22Rv1 (cell line): ENCODE data around the gene FTCD.

Experiments used
- H3K27ac ChIP-seq: fragments of 450-650 bp; 2 replicates; pipeline ENCODE4 v1.5.1; 2017
- ZFX ChIP-seq: fragments of 450-650 bp; IDR thresholded peaks from 2 replicates; pipeline ENCODE4 v1.6.1; 2017; ENCODE audit warnings: antibody characterized with exemption, borderline replicate concordance
- TF ChIP-seq, protein P1 (sequence below): fragments of 450-650 bp; IDR thresholded peaks from 2 replicates; pipeline ENCODE4 v1.5.1; 2017; ENCODE audit warnings: mild to moderate bottlenecking

The FTCD gene

DNA sequence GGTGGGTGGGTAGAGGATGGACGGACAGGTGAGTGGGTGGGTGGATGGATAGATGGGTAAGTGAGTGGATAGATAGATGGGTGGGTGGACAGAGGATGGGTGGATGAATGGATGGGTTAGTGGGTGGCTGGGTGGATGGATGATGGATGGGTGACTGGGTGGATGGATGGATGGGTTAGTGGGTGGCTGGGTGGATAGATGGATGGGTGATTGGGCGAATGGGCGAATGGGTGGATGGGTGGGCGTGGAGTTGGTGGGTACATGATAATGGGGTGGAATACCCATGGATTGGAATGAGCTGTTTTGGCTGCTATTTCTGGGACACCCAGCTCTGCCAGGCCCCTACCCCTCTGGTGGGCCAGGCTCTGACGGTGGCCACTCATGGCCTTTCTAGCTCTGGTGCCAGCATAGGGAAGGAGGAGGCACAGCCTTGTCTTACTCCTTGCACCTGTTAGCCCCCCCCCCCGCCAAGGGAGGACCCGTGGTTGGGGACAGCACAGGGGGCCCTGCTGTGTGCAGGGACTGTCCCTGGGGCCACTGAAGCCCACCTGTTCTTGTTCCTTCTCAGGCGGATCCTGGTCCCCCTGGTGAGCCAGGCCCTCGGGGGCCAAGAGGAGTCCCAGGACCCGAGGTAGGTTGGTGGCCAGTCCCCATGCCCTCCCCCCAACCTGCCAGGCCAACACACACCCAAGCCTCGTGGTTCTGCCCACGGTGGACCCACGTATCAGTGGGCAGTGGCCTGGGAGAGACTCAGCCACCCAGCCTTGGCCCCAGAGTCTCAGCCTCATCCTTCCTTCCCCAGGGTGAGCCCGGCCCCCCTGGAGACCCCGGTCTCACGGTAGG, 31.1 kb downstream of the FTCD start:
- no peak overlapping the region for H3K27ac ChIP-seq
- no peak for TF ChIP-seq ZFX
- TF ChIP-seq, protein P1, sequence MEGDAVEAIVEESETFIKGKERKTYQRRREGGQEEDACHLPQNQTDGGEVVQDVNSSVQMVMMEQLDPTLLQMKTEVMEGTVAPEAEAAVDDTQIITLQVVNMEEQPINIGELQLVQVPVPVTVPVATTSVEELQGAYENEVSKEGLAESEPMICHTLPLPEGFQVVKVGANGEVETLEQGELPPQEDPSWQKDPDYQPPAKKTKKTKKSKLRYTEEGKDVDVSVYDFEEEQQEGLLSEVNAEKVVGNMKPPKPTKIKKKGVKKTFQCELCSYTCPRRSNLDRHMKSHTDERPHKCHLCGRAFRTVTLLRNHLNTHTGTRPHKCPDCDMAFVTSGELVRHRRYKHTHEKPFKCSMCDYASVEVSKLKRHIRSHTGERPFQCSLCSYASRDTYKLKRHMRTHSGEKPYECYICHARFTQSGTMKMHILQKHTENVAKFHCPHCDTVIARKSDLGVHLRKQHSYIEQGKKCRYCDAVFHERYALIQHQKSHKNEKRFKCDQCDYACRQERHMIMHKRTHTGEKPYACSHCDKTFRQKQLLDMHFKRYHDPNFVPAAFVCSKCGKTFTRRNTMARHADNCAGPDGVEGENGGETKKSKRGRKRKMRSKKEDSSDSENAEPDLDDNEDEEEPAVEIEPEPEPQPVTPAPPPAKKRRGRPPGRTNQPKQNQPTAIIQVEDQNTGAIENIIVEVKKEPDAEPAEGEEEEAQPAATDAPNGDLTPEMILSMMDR = no peak

DNA sequence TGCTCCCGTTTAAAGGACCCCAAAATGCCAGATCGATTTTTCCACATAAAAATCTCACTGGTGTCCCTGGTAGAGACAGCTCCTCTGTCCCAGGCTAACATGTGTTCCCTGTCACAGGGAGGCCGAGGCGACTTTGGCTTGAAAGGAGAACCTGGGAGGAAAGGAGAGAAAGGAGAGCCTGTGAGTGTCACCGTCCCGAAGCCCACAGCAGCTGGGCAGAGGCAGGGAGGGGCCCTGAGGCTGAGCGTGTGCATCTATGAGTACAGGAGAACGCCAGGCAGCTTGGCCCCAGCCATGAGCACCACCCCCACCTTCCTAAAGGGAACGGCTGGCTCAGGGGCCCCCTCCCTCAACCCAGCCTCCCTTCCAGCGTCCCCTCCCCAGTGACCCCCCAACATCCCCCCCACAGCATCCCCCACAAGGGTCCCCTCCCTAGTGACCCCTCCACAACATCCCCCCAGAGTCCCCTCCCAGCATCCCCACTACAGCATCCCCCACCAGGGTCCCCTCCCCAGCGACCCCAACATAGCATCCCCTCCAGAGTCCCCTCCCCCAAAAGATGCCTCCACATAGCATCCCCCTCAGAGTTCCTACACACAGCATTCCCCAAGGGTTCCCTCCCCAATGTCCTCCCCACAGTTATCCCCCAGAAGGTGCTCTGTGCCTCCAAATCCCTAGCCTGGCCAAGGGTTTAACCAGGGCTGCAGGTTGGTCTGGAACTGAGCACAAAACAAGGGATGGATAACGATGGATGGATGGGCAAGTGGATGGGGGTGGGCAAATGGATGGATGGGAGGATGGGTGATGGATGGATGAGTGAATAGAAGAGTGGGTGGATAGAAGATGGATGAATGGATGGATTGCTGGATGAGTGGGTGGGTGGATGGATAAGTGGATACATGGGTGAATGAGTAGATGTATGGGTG, 32.4 kb downstream of the FTCD start:
- H3K27ac ChIP-seq = no peak overlapping the region
- TF ChIP-seq, protein P1 = no peak
- no peak for TF ChIP-seq ZFX

DNA sequence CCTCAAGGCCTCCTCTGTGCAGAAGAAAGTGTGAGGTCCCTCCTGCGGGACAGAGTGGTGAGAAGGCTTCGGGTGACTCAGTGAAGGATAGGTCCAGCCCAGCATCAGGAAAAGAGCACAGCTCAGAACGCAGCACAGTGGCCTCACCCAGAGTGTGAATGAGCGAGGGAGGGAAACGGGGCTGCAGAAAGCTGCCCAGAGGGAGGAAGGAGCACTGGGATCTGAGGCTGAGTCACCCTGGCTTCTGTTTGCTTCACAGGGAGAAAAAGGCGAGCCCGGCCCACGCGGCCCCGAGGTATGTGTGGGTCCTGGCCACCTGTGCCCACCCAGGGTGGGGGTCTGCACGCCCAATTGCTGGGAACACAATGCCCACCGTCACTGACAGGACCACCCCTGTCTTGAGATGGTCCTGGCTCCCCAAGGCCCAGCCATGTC, 33.1 kb downstream of the FTCD start:
- H3K27ac ChIP-seq = no peak overlapping the region
- no peak for TF ChIP-seq ZFX
- TF ChIP-seq, protein P1 = no peak

DNA sequence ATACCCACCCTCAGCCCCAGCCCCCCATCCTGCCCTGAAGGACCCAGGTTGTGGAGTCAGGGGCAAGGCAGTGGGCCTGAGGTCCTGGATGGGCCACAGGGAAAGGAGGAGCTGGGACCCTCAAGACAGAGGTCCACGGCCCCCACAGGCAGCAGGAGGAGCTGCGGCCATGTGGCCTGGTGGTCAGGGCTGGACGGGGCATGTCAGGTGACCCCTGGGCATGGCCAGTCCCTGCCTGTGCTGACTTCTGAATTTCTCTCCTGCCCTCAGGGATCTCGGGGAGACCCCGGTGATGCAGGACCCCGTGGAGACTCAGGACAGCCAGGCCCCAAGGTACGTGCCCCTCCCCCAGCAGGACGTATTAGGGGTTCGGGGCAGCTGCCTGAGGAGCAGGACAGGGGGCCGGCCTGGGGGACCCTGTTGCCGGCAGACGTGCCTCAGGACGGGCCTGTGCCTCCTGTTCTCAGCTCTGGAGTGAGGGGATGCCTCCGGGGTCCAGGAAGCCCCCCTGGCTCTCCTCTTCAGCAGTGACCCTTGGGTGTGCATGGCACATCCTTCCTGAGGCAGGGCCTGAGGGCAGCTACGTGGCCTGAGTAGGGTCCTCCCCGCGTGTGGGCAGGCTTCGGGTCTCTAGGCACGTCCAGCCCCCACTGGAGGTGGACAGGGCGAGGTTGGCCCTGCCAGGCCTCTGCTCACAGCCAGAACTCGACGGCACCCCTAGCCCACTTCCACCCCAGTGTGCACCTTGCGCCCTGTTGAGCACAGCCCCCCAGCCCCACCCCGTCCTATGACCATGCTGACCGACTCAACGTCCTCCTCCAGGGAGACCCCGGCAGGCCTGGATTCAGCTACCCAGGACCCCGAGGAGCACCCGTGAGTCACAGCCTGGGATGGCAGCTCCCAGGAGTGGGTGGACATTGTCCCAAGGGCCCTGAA, 33.8 kb downstream of the FTCD start:
- H3K27ac ChIP-seq = no peak overlapping the region
- TF ChIP-seq, protein P1 = no peak
- no peak for TF ChIP-seq ZFX

DNA sequence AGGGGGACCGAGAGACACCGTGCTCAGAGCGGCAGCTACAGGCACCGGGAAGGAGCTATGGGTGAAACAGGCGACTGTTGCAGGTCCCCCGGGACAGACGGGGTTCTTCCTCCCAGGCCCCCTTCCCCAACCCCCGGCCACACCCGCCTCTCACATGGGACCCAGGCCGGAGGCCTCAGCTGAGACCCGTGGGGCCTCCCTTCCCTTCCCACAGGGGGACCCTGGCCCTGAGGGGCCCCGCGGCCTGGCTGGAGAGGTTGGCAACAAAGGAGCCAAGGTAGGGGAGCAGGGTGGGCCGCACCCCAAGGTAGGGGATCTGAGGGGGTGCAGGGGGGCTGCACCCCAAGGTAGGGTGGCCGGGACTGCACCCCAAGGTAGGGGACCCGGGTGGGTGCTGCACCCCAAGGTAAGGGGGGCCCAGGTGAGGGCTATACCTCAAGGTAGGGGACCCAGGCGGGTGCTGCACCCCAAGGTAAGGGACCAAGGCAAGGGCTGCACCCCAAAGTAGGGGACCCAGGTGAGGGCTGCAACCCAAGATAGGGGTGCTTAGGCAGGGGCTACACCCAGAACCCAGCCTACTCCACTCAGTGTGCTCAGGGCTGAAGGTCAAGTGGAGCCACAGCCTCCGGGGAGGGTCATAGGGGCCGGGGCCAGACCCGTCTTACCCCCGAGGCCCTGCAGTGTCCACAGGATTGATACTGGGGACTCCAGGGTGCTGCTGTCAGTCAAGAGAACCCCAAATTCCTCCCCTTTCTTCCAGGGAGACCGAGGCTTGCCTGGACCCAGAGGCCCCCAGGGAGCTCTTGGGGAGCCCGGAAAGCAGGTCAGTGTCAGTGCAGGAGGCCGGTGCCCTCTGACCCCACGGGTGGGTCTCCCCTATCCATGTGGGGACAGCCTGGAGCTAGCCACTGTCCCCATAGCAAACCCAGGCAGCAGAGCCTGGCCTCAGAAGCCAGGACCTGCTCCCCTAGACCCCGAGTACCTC, 34.8 kb downstream of the FTCD start:
- TF ChIP-seq, protein P1 = no peak
- no peak for TF ChIP-seq ZFX
- H3K27ac ChIP-seq = no peak overlapping the region
